GM12872 (cell line): ENCODE data around the gene ICAM4.

Source experiments
- CTCF ChIP-seq: IDR thresholded peaks from 3 replicates; pipeline ENCODE4 v1.5.1; 2011; ENCODE audit warnings: low read depth, mild to moderate bottlenecking, low read length, moderate library complexity; ENCODE audit not compliant: insufficient read depth

The ICAM4 gene

GRCh38 chr19:10321417-10321797 is 34.7 kb downstream of the ICAM4 start:
- TF ChIP-seq CTCF: no peak

- TF ChIP-seq CTCF: no peak
These were observed 35.4 kb downstream of the ICAM4 start for GRCh38 chr19:10321874-10322835.

GRCh38 chr19:10325732-10326131 is 39.0 kb downstream of the ICAM4 start:
- no peak for TF ChIP-seq CTCF

GRCh38 chr19:10327793-10328192 is 41.0 kb downstream of the ICAM4 start:
- TF ChIP-seq CTCF: no peak

- no peak for TF ChIP-seq CTCF
These were observed 42.0 kb downstream of the ICAM4 start for GRCh38 chr19:10328558-10329429.

- TF ChIP-seq CTCF: no peak
These were observed 42.8 kb downstream of the ICAM4 start for GRCh38 chr19:10329555-10329954.
